Measurements from ENCODE around the gene FRAS1.
"Not testable (repeated sequence)": the region's sequence is repeated elsewhere in the genome, so short reads cannot be mapped to it uniquely, and the experiment has no call there.

FRAS1 gene

GRCh38 chr4:78296261-78296660 is 239.1 kb downstream of the FRAS1 start:
- no peak for DNase-seq

- no peak for DNase-seq
Observed at GRCh38 chr4:78297116-78297800, 240.1 kb downstream of the FRAS1 start.

GRCh38 chr4:78298618-78299017 is 241.5 kb downstream of the FRAS1 start:
- no peak for DNase-seq

- DNase-seq, result no peak
Observed at GRCh38 chr4:78299565-78299972, 242.4 kb downstream of the FRAS1 start.

GRCh38 chr4:78307263-78307662 is 250.1 kb downstream of the FRAS1 start:
- not testable (repeated sequence) for DNase-seq

DNA sequence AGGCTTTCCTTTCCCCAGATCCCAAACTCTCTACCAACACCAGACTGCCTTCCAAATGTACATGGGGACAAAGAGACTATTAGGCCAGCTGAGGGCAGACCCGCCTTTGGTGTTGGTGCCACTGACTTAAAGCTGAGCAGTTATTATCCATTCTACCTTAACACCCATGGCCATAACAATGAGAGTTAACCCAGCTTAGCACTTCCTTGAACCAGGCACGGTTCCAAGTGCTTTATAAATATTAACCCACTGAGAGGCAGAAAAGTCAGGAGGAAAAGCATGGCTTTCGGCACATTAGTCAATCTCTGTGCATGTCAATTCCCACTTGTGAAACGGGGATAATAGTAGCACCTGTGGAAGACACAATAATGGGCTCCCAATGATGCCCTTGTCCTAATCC is 251.4 kb downstream of the FRAS1 start:
- DNase-seq, result no peak

DNA sequence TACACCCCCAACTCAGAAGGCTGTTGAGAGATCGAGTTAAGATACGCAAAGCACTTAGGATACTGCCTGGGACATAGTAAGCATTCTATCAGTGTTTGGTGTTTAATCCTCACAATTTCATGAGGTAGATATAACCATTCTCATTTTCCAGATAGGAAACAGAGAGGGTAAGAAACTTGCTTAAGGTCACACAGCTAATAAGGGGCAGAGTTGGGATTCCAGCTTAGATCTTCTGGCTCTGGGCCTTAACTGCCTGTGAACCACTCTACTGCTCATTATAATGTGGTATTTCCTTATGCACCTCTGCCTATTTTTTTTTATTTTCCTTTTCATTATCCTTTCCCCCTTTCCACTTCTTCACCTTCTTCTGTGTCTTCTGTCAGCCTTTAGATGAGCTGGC is 252.2 kb downstream of the FRAS1 start:
- no peak for DNase-seq

GRCh38 chr4:78310007-78310739 is 253.1 kb downstream of the FRAS1 start:
- DNase-seq, result no peak

DNA sequence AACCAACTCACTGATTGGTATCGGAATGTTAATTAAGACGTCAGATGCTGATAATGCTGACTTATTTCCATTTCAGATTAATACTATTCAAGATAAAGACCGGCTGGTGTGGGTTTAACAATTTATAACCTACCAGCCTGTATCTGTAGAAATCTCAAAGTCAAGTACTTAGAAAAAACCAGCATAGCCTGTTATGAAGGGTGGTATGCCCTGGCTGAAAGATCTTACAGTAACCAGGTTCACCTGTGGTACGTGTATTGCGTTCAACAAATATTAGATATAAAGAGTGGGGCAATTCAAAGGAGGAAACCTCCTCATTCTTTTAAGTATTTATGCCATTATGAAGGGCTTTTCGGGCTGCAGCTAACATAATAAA is 253.6 kb downstream of the FRAS1 start:
- DNase-seq, result no peak

GRCh38 chr4:78311306-78311705 is 254.2 kb downstream of the FRAS1 start:
- no peak for DNase-seq

- DNase-seq, result no peak
Observed at GRCh38 chr4:78312989-78313753, 256.0 kb downstream of the FRAS1 start.

GRCh38 chr4:78313754-78314120 is 256.6 kb downstream of the FRAS1 start:
- no peak for DNase-seq

- no peak for DNase-seq
Observed at GRCh38 chr4:78318126-78318525, 261.0 kb downstream of the FRAS1 start.

DNA sequence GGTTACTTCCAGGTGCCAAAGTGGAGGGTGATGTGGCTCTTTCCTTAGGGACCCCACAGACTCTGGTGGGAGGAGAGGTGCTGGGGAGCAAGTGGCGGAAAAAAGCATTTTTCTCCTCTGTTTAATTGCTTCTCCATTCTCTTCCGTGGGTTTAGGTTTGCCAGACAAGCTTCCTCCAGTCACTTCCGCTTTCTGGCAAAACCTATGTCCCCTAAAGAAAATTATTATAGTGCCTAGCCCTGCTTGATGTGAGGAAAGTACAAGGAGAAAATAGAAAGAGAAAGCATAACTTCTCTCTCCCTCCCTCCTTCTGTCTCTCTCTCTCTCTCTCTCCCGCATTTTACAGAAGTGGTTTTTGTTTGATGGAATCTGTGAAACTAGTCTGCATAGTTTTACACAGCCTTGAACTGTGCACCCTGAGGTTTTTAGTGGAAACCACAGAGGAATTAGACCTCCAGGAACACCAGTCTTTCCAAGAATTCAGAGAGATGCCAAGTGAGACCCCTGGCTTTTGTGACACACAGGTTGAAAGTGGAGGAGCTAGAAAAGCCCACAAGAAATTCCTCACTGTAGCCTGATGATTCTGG is 263.3 kb downstream of the FRAS1 start:
- DNase-seq, result no peak

GRCh38 chr4:78322032-78322431 is 264.9 kb downstream of the FRAS1 start:
- no peak for DNase-seq

DNA sequence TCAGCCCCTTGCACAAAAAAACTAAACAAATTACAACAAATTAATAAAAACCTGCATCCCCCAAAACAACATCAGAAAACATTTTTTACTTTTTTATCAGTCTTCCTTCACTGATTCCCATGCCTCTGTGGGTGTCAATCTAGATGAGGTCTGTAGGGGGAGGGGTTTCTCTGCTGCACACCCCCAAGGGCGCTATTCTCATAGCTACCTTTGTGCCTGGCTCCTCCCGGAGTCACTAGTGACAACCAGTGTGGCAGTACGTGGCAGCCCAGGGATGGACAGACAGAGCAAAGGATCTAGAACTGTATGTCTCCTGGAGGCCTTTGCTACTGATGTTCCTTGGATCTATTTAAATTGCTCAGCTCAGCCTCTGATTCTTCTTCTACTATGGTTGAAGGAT is 266.3 kb downstream of the FRAS1 start:
- no peak for DNase-seq

GRCh38 chr4:78324625-78325024 is 267.5 kb downstream of the FRAS1 start:
- no peak for DNase-seq

DNA sequence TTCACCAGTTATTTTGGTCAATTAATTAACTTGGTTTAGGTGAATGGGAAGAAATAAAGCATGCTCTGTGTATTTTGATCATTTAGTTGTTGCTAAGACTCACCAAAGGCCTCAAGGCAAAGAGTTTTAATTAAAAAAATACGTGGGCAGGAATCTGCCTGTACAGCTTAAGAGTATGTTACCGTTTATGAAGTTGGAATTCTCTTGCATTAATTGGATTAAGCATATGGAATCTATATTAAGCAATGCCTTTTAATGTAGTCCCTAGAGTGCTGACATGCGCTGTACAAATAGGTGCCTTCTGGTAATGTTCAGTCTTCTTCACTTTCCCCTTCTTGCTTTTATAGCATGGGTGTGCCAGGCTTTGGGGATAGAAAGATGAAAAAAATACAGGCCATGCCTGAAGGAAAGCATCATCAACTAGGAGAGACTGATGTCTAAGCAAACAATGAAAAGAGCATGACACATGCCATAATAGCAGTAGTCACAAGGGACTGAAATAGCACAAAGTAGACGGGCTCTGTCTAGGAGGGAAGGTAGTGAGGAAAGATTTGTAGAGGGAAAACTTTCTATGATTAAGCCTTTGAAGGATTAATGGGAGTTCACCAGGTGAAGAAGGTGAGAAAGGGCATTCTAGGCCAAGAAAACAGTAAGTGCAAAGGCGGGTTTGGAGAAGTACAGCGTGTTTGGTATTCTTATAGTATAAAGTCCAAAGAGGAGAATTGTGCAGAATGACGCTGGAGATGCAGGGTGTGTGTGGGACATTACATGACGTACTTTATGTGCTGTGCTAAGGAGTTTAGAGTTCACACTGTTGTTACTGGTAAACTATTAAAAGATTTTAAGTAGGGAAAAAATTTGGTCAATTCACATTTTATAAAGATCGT is 268.4 kb downstream of the FRAS1 start:
- DNase-seq, result no peak

DNA sequence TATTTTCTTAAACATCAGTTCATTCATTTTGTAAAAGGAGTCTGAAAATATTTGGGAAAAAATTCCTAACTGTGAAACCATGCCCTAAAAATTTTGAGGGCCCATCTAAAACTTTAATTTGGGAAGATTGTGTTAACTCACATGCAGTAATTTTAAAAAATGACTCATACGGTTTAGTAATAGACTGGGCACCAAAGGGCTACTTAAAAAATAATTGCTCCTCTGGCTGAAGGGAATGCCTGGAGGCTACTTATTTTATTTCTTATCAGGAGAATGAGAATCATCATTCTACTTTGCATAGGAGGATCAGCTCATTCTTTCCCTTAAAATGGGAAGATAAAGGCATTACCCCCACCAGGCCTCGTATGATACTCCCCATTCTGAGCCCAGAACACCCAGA is 271.5 kb downstream of the FRAS1 start:
- not testable (repeated sequence) for DNase-seq

- DNase-seq, result no peak
Observed at GRCh38 chr4:78331186-78331585, 274.1 kb downstream of the FRAS1 start.

- DNase-seq, result no peak
Observed at GRCh38 chr4:78331965-78332364, 274.8 kb downstream of the FRAS1 start.

DNA sequence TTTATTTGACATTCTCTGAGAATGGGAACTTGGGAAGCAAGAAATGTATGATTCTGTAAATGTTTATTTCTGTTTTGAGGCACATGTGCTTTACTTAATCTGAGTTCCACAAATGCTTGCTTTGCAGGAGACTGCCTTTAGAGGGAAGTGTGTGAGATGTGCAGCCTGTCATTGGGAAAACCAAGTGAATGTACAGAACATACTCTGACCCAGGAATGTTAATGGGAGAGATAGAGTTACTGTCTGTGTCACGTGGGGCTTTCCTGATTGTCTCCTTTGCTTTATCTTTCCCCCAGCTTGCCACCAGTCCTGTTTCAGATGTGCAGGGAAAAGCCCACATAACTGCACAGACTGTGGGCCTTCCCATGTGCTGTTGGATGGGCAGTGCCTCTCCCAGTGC is 275.9 kb downstream of the FRAS1 start:
- DNase-seq, result no peak
